PC-9 (cell line): Measurements from ENCODE around the gene SAMD9L. TPM values are rescaled to one million over a fixed set of nuclear protein-coding genes. Genes with fewer than 3 reads are reported as not detected.

Source experiments
- BruUV-seq: library from RNA; stranded (reverse); fragments of 400-500 nt; replicated peaks from 2 replicates; lab custom pipeline; 2021; lab: Mats Ljungman, UMichigan
- CTCF ChIA-PET: fragments of 300-600 bp; sonication (Branson Sonifier 250); formaldehyde crosslinking; loops from one replicate; lab custom pipeline; 2022; ENCODE audit warnings: antibody characterized with exemption; lab: Charles Lee
- POLR2A ChIA-PET: fragments of 300-600 bp; sonication (Branson Sonifier 250); formaldehyde crosslinking; loops from one replicate; lab custom pipeline; 2022; ENCODE audit warnings: antibody characterized with exemption; ENCODE audit not compliant: unreplicated experiment; lab: Charles Lee
- DNase-seq, 2 experiments: peaks; one replicate each; pipeline versions ENCODE4 v3.0.0 to v3.0.0-alpha.2; 2015 to 2022; ENCODE audit warnings: mixed read lengths in 1 of 2
- H2AFZ ChIP-seq: fragments of 200-600 bp; sonication (generic); 2 replicates; pipeline ENCODE4 v1.8.1; 2017; ENCODE audit warnings: antibody characterized with exemption
- H3F3A ChIP-seq: fragments of 200-600 bp; sonication (generic); 2 replicates; pipeline ENCODE4 v1.8.1; 2017; ENCODE audit warnings: antibody characterized with exemption, mild to moderate bottlenecking, low read depth; ENCODE audit not compliant: insufficient read depth
- H3K27ac ChIP-seq: fragments of 200-600 bp; sonication (generic); 2 replicates; pipeline ENCODE4 v1.6.1; 2016; ENCODE audit warnings: mixed run types
- H3K27me3 ChIP-seq: fragments of 200-600 bp; sonication (generic); 2 replicates; pipeline ENCODE4 v1.6.1; 2016; ENCODE audit warnings: low read depth, mixed run types; ENCODE audit not compliant: insufficient read depth
- H3K36me3 ChIP-seq: fragments of 200-600 bp; sonication (generic); 2 replicates; pipeline ENCODE4 v1.6.1; 2016; ENCODE audit warnings: low read depth, mixed run types
- H3K4me1 ChIP-seq: fragments of 200-600 bp; sonication (generic); replicated peaks from 2 replicates; pipeline ENCODE4 v1.6.1; 2016; ENCODE audit warnings: mixed run types; ENCODE audit not compliant: insufficient read depth
- H3K4me2 ChIP-seq: fragments of 200-600 bp; sonication (generic); 2 replicates; pipeline ENCODE4 v1.6.1; 2017; ENCODE audit warnings: mixed run types
- H3K4me3 ChIP-seq: fragments of 200-600 bp; sonication (generic); 2 replicates; pipeline ENCODE4 v1.6.1; 2016; ENCODE audit warnings: mixed run types
- H3K79me2 ChIP-seq: fragments of 200-600 bp; sonication (generic); 2 replicates; pipeline ENCODE4 v1.6.1; 2017; ENCODE audit warnings: low read depth, mixed run types
- H3K9me2 ChIP-seq: fragments of 200-600 bp; sonication (generic); 2 replicates; pipeline ENCODE4 v1.8.1; 2017; ENCODE audit warnings: mild to moderate bottlenecking; ENCODE audit not compliant: insufficient read depth
- H3K9me3 ChIP-seq: fragments of 200-600 bp; sonication (generic); 2 replicates; pipeline ENCODE4 v1.8.1; 2016; ENCODE audit warnings: low read depth; ENCODE audit not compliant: insufficient read depth
- H4K20me1 ChIP-seq: fragments of 200-600 bp; sonication (generic); 2 replicates; pipeline ENCODE4 v1.8.1; 2017; ENCODE audit not compliant: insufficient read depth
- EZH2 ChIP-seq: fragments of 200-600 bp; sonication (generic); IDR thresholded peaks from 2 replicates; pipeline ENCODE4 v1.8.0; 2017; ENCODE audit warnings: antibody characterized with exemption, low read depth
- intact Hi-C: fragments of 100-400 bp; cut with micrococcal nuclease; formaldehyde crosslinking; loops from one replicate; pipeline ENCODE4 v1.10.0; 2022; ENCODE audit not compliant: unreplicated experiment
- total RNA-seq: library from RNA; stranded (reverse); gene quantifications from 2 replicates; pipeline ENCODE4 v1.2.3, GENCODE V29; 2021
- TF ChIP-seq, protein P1 (sequence below): fragments of 200-600 bp; sonication (generic); conservative IDR thresholded peaks from 2 replicates; pipeline ENCODE4 v1.6.1; 2017; ENCODE audit warnings: mixed run types, antibody characterized with exemption, mild to moderate bottlenecking, moderate library complexity

Gene SAMD9L
- total RNA-seq, 1 experiment from 2014 or later, result 4.1 TPM

GRCh38 chr7:93146036-93146435, 2.1 kb downstream of the SAMD9L start:
- Histone ChIP-seq H3K79me2 (no peaks in the 10 kb centered on the region), H4K20me1 (no peaks in the 10 kb centered on the region), H3K27me3 (no peaks in the 10 kb centered on the region), H3K36me3 (no peaks in the 10 kb centered on the region), H3K4me1 (peaks cover 23% of the 10 kb centered on the region; the same call in 1 of the 2 replicates), H3K9me2 (no peaks in the 10 kb centered on the region), H3K4me2 (no peak overlapping the region), H3K9me3 (no peaks in the 10 kb centered on the region), H2AFZ (no peak overlapping the region), H3K27ac (no peak overlapping the region), H3F3A (no peaks in the 10 kb centered on the region), H3K4me3 (no peak overlapping the region)
- no peak for DNase-seq
- CTCF ChIA-PET, result no interaction called here
- POLR2A ChIA-PET, result no interaction called here
- intact Hi-C loops, result loop anchor here (2.0 kb wide), 1 partner anchor 27 kb away; no protein-coding TSS in a partner anchor
- TF ChIP-seq EZH2, result no peak
- TF ChIP-seq, protein P1, sequence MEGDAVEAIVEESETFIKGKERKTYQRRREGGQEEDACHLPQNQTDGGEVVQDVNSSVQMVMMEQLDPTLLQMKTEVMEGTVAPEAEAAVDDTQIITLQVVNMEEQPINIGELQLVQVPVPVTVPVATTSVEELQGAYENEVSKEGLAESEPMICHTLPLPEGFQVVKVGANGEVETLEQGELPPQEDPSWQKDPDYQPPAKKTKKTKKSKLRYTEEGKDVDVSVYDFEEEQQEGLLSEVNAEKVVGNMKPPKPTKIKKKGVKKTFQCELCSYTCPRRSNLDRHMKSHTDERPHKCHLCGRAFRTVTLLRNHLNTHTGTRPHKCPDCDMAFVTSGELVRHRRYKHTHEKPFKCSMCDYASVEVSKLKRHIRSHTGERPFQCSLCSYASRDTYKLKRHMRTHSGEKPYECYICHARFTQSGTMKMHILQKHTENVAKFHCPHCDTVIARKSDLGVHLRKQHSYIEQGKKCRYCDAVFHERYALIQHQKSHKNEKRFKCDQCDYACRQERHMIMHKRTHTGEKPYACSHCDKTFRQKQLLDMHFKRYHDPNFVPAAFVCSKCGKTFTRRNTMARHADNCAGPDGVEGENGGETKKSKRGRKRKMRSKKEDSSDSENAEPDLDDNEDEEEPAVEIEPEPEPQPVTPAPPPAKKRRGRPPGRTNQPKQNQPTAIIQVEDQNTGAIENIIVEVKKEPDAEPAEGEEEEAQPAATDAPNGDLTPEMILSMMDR, result no peak
- BruUV-seq, result no TSS peak

DNA sequence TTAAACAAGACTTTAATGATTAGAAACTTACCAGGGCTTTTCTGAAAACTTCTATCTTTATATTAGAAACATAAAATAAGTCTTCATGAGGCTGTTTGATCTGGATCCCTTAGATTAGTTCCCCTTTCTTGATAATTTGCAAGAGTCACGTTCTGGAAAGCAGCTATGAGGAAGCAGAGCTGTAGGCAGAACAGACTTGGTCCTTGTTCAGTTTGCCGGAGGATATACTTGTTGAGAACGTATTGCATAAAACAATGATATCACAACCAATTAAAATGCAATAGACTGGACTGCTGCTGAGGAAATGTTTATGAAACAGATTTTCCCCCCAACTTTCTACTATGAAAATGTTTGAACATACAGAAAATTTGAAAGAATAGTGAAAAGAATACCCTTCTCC, 2.8 kb downstream of the SAMD9L start:
- Histone ChIP-seq H3K4me3 (no peak overlapping the region), H3K27ac (no peak overlapping the region), H4K20me1 (no peaks in the 10 kb centered on the region), H3K9me2 (no peaks in the 10 kb centered on the region), H3K4me2 (no peak overlapping the region), H3K79me2 (no peaks in the 10 kb centered on the region), H3K36me3 (no peaks in the 10 kb centered on the region), H3K27me3 (no peaks in the 10 kb centered on the region), H3K9me3 (no peaks in the 10 kb centered on the region), H2AFZ (no peak overlapping the region), H3F3A (no peaks in the 10 kb centered on the region), H3K4me1 (peaks cover 23% of the 10 kb centered on the region; the same call in 1 of the 2 replicates)
- no TSS peak for BruUV-seq
- ChIA-PET POLR2A (no interaction called here), CTCF (no interaction called here)
- TF ChIP-seq EZH2, result no peak
- TF ChIP-seq, protein P1, result no peak
- DNase-seq, result no peak
- intact Hi-C loops, result no loop called here

DNA sequence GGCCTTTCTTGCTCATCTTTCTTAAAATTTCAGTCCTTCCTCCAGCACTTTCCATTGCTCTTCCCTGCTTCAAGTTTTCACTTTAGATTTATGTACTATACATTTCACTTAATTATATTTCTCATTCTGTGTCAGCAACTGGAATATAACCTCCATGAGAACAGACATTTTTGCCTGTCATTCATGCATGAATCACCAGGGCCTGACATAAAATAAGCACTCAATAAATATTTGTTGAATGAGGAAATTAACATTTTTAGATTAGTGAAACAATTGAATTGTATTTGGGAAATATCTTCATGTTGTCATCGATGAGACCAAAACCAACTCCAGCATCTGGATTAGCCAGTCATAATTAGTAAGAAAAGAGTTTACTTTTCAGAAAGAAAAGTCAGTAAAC, 6.1 kb downstream of the SAMD9L start:
- Histone ChIP-seq H3K4me2 (no peak overlapping the region), H3K36me3 (no peaks in the 10 kb centered on the region), H4K20me1 (no peaks in the 10 kb centered on the region), H3K4me1 (peaks cover 8% of the 10 kb centered on the region; the same call in 1 of the 2 replicates), H3K4me3 (no peak overlapping the region), H3K27me3 (no peaks in the 10 kb centered on the region), H3K27ac (no peak overlapping the region), H3K9me2 (no peaks in the 10 kb centered on the region), H3K79me2 (no peaks in the 10 kb centered on the region), H3F3A (no peaks in the 10 kb centered on the region), H3K9me3 (no peaks in the 10 kb centered on the region), H2AFZ (no peak overlapping the region)
- ChIA-PET POLR2A (no interaction called here), CTCF (no interaction called here)
- intact Hi-C loops, result no loop called here
- TF ChIP-seq, protein P1, result no peak
- no peak for TF ChIP-seq EZH2
- DNase-seq, result peak in 1 of 2 experiments; percentile 36
- BruUV-seq, result no TSS peak
